ENCODE measurements around the gene NEMP1. TPM values are rescaled to one million over a fixed set of nuclear protein-coding genes. Genes with fewer than 3 reads are reported as not detected.

NEMP1 gene
- total RNA-seq, 1 experiment from 2014 or later, result 63.2 TPM

- Mint-ChIP-seq H3K4me1 (ENCODE audit: low read depth, unreplicated experiment) (peaks cover 31% of the 10 kb centered on the region), H3K27me3 (ENCODE audit: unreplicated experiment) (no peaks in the 10 kb centered on the region), H3K9me3 (ENCODE audit: low read depth, unreplicated experiment) (no peaks in the 10 kb centered on the region), H3K27ac (ENCODE audit: unreplicated experiment) (no peak overlapping the region), H3K4me3 (ENCODE audit: low read depth, unreplicated experiment) (no peak overlapping the region), H3K36me3 (ENCODE audit: insufficient read depth, unreplicated experiment) (peaks cover 75% of the 10 kb centered on the region)
- BruUV-seq (replicated peaks), result no TSS peak
- CTCF ChIA-PET, result no interaction called here
- TF ChIP-seq, protein P1, sequence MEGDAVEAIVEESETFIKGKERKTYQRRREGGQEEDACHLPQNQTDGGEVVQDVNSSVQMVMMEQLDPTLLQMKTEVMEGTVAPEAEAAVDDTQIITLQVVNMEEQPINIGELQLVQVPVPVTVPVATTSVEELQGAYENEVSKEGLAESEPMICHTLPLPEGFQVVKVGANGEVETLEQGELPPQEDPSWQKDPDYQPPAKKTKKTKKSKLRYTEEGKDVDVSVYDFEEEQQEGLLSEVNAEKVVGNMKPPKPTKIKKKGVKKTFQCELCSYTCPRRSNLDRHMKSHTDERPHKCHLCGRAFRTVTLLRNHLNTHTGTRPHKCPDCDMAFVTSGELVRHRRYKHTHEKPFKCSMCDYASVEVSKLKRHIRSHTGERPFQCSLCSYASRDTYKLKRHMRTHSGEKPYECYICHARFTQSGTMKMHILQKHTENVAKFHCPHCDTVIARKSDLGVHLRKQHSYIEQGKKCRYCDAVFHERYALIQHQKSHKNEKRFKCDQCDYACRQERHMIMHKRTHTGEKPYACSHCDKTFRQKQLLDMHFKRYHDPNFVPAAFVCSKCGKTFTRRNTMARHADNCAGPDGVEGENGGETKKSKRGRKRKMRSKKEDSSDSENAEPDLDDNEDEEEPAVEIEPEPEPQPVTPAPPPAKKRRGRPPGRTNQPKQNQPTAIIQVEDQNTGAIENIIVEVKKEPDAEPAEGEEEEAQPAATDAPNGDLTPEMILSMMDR (IDR thresholded peaks at IDR 0.05; ENCODE audit: unreplicated experiment), result no peak
- intact Hi-C loops (cut with micrococcal nuclease; ENCODE audit: unreplicated experiment), result no loop called here
- no peak for DNase-seq
These were observed 25.8 kb upstream of the NEMP1 start for GRCh38 chr12:57104292-57104910.

DNA sequence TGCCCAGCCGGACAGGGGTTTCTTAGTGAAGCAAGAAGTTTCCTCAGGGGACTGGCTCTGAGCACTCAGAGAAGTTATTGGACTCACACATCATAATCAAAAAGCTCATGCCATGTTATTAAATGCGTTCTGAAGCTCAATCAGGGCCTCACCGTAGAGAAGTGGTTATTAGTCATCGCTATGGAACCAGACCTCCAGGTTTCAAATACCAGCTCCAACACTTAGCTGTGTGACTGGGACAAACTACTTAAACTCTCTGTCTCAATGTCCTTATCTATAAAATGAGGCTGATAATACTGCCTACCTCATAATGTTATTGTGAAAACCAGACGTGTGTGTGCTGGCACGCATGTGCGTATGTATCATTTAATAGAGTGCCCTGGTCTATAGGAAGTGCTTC is 25.3 kb upstream of the NEMP1 start:
- no peak overlapping the region for H3K4me3 Mint-ChIP-seq (ENCODE audit: low read depth, unreplicated experiment)
- TF ChIP-seq, protein P1 (IDR thresholded peaks at IDR 0.05; ENCODE audit: unreplicated experiment), result no peak
- CTCF ChIA-PET, result interaction anchor here (2.8 kb wide), 1 partner anchor 8 kb away, joined by 25 read pairs; the partner anchor contains the start of gene STAT6
- intact Hi-C loops (cut with micrococcal nuclease; ENCODE audit: unreplicated experiment), result no loop called here
- no peak for DNase-seq
- peaks cover 75% of the 10 kb centered on the region for H3K36me3 Mint-ChIP-seq (ENCODE audit: insufficient read depth, unreplicated experiment)
- H3K27ac Mint-ChIP-seq (ENCODE audit: unreplicated experiment), result no peak overlapping the region
- no peaks in the 10 kb centered on the region for H3K9me3 Mint-ChIP-seq (ENCODE audit: low read depth, unreplicated experiment)
- no peaks in the 10 kb centered on the region for H3K27me3 Mint-ChIP-seq (ENCODE audit: unreplicated experiment)
- no TSS peak for BruUV-seq (replicated peaks)
- H3K4me1 Mint-ChIP-seq (ENCODE audit: low read depth, unreplicated experiment), result peaks cover 26% of the 10 kb centered on the region

DNA sequence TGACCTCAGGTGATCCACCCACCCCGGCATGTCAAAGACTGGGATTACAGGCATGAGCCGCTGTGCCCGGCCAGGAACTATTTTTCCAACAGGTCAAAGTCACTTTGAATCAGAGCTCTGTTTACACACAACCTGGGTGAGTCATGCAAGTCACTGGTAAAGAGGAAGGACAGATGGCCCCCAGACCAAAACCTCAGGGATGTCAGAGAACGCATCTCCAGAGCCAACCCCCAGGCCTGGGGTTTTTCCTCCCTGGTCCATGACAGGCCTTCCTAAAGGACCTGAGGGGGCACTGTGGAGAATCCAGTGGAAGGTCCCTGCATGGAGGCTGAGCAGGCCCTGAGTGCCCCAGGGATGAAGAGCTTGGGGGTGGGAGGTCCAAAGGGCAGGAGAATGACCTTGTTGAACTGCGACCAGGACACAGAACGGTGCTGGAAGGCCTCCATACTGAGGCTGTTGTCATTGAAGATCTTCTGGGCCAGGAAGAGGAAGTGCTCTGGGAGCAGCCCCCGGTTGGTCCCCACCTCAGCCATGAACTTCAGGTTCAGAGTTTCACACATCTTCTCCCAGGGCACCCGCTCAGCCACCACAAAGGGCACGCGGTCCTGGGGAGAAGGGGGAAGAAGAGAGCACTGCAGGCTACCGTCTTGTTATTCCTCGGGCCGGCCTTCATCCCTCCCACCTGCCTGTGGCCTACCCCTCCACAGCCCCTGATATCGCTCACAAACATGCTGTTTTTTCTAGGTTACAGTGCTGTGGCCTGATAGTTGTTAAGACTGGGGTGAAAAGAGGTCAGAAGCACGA is 23.5 kb upstream of the NEMP1 start:
- Mint-ChIP-seq H3K9me3 (ENCODE audit: low read depth, unreplicated experiment) (no peaks in the 10 kb centered on the region), H3K4me1 (ENCODE audit: low read depth, unreplicated experiment) (peaks cover 17% of the 10 kb centered on the region), H3K27me3 (ENCODE audit: unreplicated experiment) (no peaks in the 10 kb centered on the region), H3K4me3 (ENCODE audit: low read depth, unreplicated experiment) (no peak overlapping the region), H3K36me3 (ENCODE audit: insufficient read depth, unreplicated experiment) (peaks cover 82% of the 10 kb centered on the region), H3K27ac (ENCODE audit: unreplicated experiment) (peak overlapping the region; percentile 35)
- peak; percentile 63 for DNase-seq
- BruUV-seq (replicated peaks), result no TSS peak
- intact Hi-C loops (cut with micrococcal nuclease; ENCODE audit: unreplicated experiment), result no loop called here
- CTCF ChIA-PET, result interaction anchor here (0.7 to 2.8 kb wide), 6 partner anchors 10 to 319 kb away, joined by 4 to 25 read pairs (median 5); partner anchors contain the start of genes NEMP1 and STAT6
- TF ChIP-seq, protein P1 (IDR thresholded peaks at IDR 0.05; ENCODE audit: unreplicated experiment), result no peak

GRCh38 chr12:57099766-57100165 is 21.2 kb upstream of the NEMP1 start:
- H3K27me3 Mint-ChIP-seq (ENCODE audit: unreplicated experiment), result no peaks in the 10 kb centered on the region
- no peak for DNase-seq
- peaks cover 17% of the 10 kb centered on the region for H3K4me1 Mint-ChIP-seq (ENCODE audit: low read depth, unreplicated experiment)
- BruUV-seq (replicated peaks), result no TSS peak
- H3K9me3 Mint-ChIP-seq (ENCODE audit: low read depth, unreplicated experiment), result no peaks in the 10 kb centered on the region
- intact Hi-C loops (cut with micrococcal nuclease; ENCODE audit: unreplicated experiment), result no loop called here
- H3K36me3 Mint-ChIP-seq (ENCODE audit: insufficient read depth, unreplicated experiment), result peaks cover 84% of the 10 kb centered on the region
- CTCF ChIA-PET, result no interaction called here
- TF ChIP-seq, protein P1 (IDR thresholded peaks at IDR 0.05; ENCODE audit: unreplicated experiment), result no peak
- H3K27ac Mint-ChIP-seq (ENCODE audit: unreplicated experiment), result peak overlapping the region; percentile 44
- no peak overlapping the region for H3K4me3 Mint-ChIP-seq (ENCODE audit: low read depth, unreplicated experiment)
